22Rv1 (cell line): ENCODE data around the gene RRP15.

Experiments used
- CTCF ChIP-seq: fragments of 450-650 bp; IDR thresholded peaks from 2 replicates; pipeline ENCODE4 v1.5.1; 2017; ENCODE audit warnings: mild to moderate bottlenecking
- ZFX ChIP-seq: fragments of 450-650 bp; IDR thresholded peaks from 2 replicates; pipeline ENCODE4 v1.6.1; 2017; ENCODE audit warnings: antibody characterized with exemption, borderline replicate concordance

DNA sequence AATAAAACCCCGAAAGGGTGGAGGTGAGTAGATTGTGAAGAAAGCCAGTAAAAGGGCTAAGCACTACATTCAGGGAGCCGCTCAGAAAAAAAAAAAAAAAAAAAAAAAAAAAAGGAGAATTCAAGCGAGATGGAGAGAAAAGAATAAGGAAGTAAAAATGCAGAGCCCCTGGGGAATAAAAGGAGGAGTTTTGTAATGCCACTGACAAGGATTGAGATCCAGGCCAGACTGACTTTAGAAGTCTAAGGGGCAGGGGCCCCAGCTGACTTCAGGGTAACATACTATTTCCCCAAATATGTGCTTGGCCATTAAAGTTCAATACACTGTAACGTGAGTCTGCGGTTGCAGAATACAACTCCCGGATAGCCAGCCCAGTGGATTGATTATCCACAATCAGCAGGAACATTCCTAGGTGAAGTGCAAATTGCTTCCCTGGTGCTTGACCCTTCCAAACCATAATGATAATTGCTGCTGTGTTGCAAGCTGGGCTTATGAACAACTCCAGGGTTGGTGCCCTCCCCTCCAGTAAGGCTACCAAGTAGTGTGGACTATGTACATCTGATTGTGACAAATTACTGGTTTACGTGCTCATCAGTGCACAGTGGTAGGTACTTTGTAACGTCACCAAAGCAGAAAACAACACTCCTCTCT lies 30.7 kb upstream of the RRP15 start:
- no peak for TF ChIP-seq CTCF
- no peak for TF ChIP-seq ZFX
